SU-DHL-6 (cell line): Measurements from ENCODE around the gene ABCG2.

ENCODE experiments used
- H2AFZ ChIP-seq: fragments of 200-600 bp; sonication (generic); 2 replicates; pipeline ENCODE4 v1.6.1; 2014; ENCODE audit warnings: low read depth, mild to moderate bottlenecking, moderate library complexity, mixed read lengths, antibody characterized with exemption, low read length; ENCODE audit not compliant: severe bottlenecking
- H3F3A ChIP-seq: fragments of 200-600 bp; shearing (Covaris generic); 2 replicates; pipeline ENCODE4 v1.6.0; 2016; ENCODE audit warnings: antibody characterized with exemption, mild to moderate bottlenecking; ENCODE audit not compliant: insufficient read depth
- H3K27ac ChIP-seq: fragments of 200-600 bp; sonication (generic); 2 replicates; pipeline ENCODE4 v1.5.1; 2016; ENCODE audit warnings: low read depth, mild to moderate bottlenecking, low read length, moderate library complexity, mixed read lengths
- H3K27me3 ChIP-seq: fragments of 200-600 bp; sonication (generic), shearing (Covaris generic); 2 replicates; pipeline ENCODE4 v1.6.0; 2014; ENCODE audit warnings: mild to moderate bottlenecking, low read length
- H3K36me3 ChIP-seq: fragments of 200-600 bp; sonication (generic); 2 replicates; pipeline ENCODE4 v1.6.1; 2014; ENCODE audit warnings: mild to moderate bottlenecking, low read length, mixed read lengths
- H3K4me2 ChIP-seq: fragments of 300-600, 200-600 bp; shearing (Covaris generic), sonication (generic); 2 replicates; pipeline ENCODE4 v1.6.0; 2014; ENCODE audit warnings: low read length, low read depth, mild to moderate bottlenecking; ENCODE audit not compliant: poor library complexity, severe bottlenecking
- H3K4me3 ChIP-seq: fragments of 200-600 bp; sonication (generic); 2 replicates; pipeline ENCODE4 v1.5.1; 2014; ENCODE audit warnings: antibody characterized with exemption, low read length, mild to moderate bottlenecking, mixed read lengths; ENCODE audit not compliant: insufficient read depth, poor library complexity, severe bottlenecking
- H3K79me2 ChIP-seq: fragments of 200-600 bp; sonication (generic); 2 replicates; pipeline ENCODE4 v1.6.1; 2014; ENCODE audit warnings: mild to moderate bottlenecking, low read length, moderate library complexity; ENCODE audit not compliant: insufficient read depth
- H3K9ac ChIP-seq: fragments of 200-600 bp; sonication (generic); 2 replicates; pipeline ENCODE4 v1.7.0; 2014; ENCODE audit warnings: mild to moderate bottlenecking, low read length
- H3K9me2 ChIP-seq: fragments of 200-600 bp; sonication (generic); replicated peaks from 2 replicates; pipeline ENCODE4 v1.6.1; 2014; ENCODE audit warnings: low read length; ENCODE audit not compliant: insufficient read depth
- H3K9me3 ChIP-seq: fragments of 200-600 bp; sonication (generic); 2 replicates; pipeline ENCODE4 v1.6.1; 2014; ENCODE audit warnings: low read length, mixed read lengths; ENCODE audit not compliant: insufficient read depth
- H4K20me1 ChIP-seq: fragments of 200-600 bp; sonication (generic); 2 replicates; pipeline ENCODE4 v1.6.1; 2014; ENCODE audit warnings: low read depth, mild to moderate bottlenecking, antibody characterized with exemption, low read length, moderate library complexity, mixed read lengths
- CTCF ChIP-seq: fragments of 200-600 bp; sonication (generic); IDR thresholded peaks from one replicate; pipeline ENCODE4 v1.5.1; 2017; ENCODE audit warnings: antibody characterized with exemption, mild to moderate bottlenecking, low read length, moderate library complexity; ENCODE audit not compliant: insufficient read depth, poor library complexity, severe bottlenecking
- EZH2phosphoT487 ChIP-seq: fragments of 200-600 bp; sonication (generic), shearing (Covaris generic); conservative IDR thresholded peaks from 2 replicates; pipeline ENCODE4 v1.6.1; 2018; ENCODE audit warnings: mild to moderate bottlenecking, antibody characterized with exemption, low read length, moderate library complexity, mixed read lengths

ABCG2 gene

GRCh38 chr4:88138561-88138960 lies 19.9 kb downstream of the ABCG2 start:
- Histone ChIP-seq H3K4me3 (no peak overlapping the region), H3K4me2 (no peak overlapping the region), H3K79me2 (no peaks in the 10 kb centered on the region), H3K27me3 (no peaks in the 10 kb centered on the region), H3F3A (no peaks in the 10 kb centered on the region), H3K27ac (no peak overlapping the region), H4K20me1 (no peaks in the 10 kb centered on the region), H3K36me3 (no peaks in the 10 kb centered on the region), H3K9me2 (no peaks in the 10 kb centered on the region), H2AFZ (no peak overlapping the region), H3K9me3 (no peaks in the 10 kb centered on the region), H3K9ac (no peak overlapping the region)
- TF ChIP-seq EZH2phosphoT487 (no peak), CTCF (no peak)

- Histone ChIP-seq H4K20me1 (no peaks in the 10 kb centered on the region), H3K9me2 (no peaks in the 10 kb centered on the region), H2AFZ (no peak overlapping the region), H3K9ac (no peak overlapping the region), H3F3A (no peaks in the 10 kb centered on the region), H3K36me3 (no peaks in the 10 kb centered on the region), H3K4me2 (no peak overlapping the region), H3K27me3 (no peaks in the 10 kb centered on the region), H3K27ac (no peak overlapping the region), H3K9me3 (no peaks in the 10 kb centered on the region), H3K79me2 (no peaks in the 10 kb centered on the region), H3K4me3 (no peak overlapping the region)
- TF ChIP-seq EZH2phosphoT487, result no peak
- no peak for TF ChIP-seq CTCF
Observed at GRCh38 chr4:88137112-88137511, 21.3 kb downstream of the ABCG2 start.

- H2AFZ ChIP-seq, result no peak overlapping the region
- no peaks in the 10 kb centered on the region for H3K36me3 ChIP-seq
- no peak overlapping the region for H3K9ac ChIP-seq
- no peaks in the 10 kb centered on the region for H3F3A ChIP-seq
- no peaks in the 10 kb centered on the region for H3K27me3 ChIP-seq
- TF ChIP-seq EZH2phosphoT487 (no peak), CTCF (no peak)
- no peak overlapping the region for H3K4me3 ChIP-seq
- no peak overlapping the region for H3K4me2 ChIP-seq
- no peaks in the 10 kb centered on the region for H4K20me1 ChIP-seq
- H3K79me2 ChIP-seq, result no peaks in the 10 kb centered on the region
- H3K9me3 ChIP-seq, result no peaks in the 10 kb centered on the region
- no peak overlapping the region for H3K27ac ChIP-seq
- H3K9me2 ChIP-seq, result no peaks in the 10 kb centered on the region
Observed at GRCh38 chr4:88136249-88136648, 22.2 kb downstream of the ABCG2 start.

- no peaks in the 10 kb centered on the region for H3K9me3 ChIP-seq
- no peaks in the 10 kb centered on the region for H3F3A ChIP-seq
- H3K36me3 ChIP-seq, result no peaks in the 10 kb centered on the region
- H3K4me3 ChIP-seq, result no peak overlapping the region
- no peaks in the 10 kb centered on the region for H3K27me3 ChIP-seq
- no peaks in the 10 kb centered on the region for H3K79me2 ChIP-seq
- H3K9ac ChIP-seq, result no peak overlapping the region
- H4K20me1 ChIP-seq, result no peaks in the 10 kb centered on the region
- H3K27ac ChIP-seq, result no peak overlapping the region
- H3K9me2 ChIP-seq, result no peaks in the 10 kb centered on the region
- no peak for TF ChIP-seq CTCF
- TF ChIP-seq EZH2phosphoT487, result no peak
- H2AFZ ChIP-seq, result no peak overlapping the region
- no peak overlapping the region for H3K4me2 ChIP-seq
Observed at GRCh38 chr4:88135356-88135663, 23.1 kb downstream of the ABCG2 start.
